Measurements from ENCODE around the gene RAPGEF5. TPM values are rescaled to one million over a fixed set of nuclear protein-coding genes. Genes with fewer than 3 reads are reported as not detected.
A peak's percentile ranks its signal among the peaks of the same experiment; 100 is the strongest.

Gene RAPGEF5
- polyA plus RNA-seq, 4 donors: 5.4 to 33.4 (median 10.1) TPM

GRCh38 chr7:22350466-22351328 lies 6.3 kb downstream of the RAPGEF5 start:
- Histone ChIP-seq H3K27ac (ENCODE audit: low read depth in 1 of 3, low read length in 2 of 3) (peak overlapping the region; percentile 39 to 82 (median 64)), H3K4me1 (ENCODE audit: control insufficient read depth in 3 of 3, insufficient read depth in 2 of 3, low read depth in 1 of 3, low read length in 2 of 3) (peaks cover 3 to 52% (median 5%) of the 10 kb centered on the region in 3 donors)

GRCh38 chr7:22348379-22348778 lies 8.6 kb downstream of the RAPGEF5 start:
- H3K36me3 ChIP-seq (ENCODE audit: control insufficient read depth in 3 of 3, insufficient read depth in 2 of 3, low read depth in 1 of 3, low read length in 3 of 3): peaks cover 0 to 11% (median 0%) of the 10 kb centered on the region in 3 donors
- no peaks in the 10 kb centered on the region for H3K27me3 ChIP-seq (ENCODE audit: control insufficient read depth in 3 of 3, insufficient read depth in 3 of 3, low read length in 3 of 3)
- DNase-seq (no peak), FAIRE-seq (no peak)
- H3K9me3 ChIP-seq (ENCODE audit: control insufficient read depth in 2 of 2, insufficient read depth in 1 of 2, low read depth in 1 of 2, low read length in 1 of 2): no peaks in the 10 kb centered on the region
- no peak overlapping the region for H3K4me3 ChIP-seq (ENCODE audit: low read depth in 1 of 3, low read length in 3 of 3)
- H3K27ac ChIP-seq (ENCODE audit: low read depth in 1 of 3, low read length in 2 of 3): peak overlapping the region in 1 of 3 donors; percentile 38
- peaks cover 3 to 52% (median 7%) of the 10 kb centered on the region in 3 donors for H3K4me1 ChIP-seq (ENCODE audit: control insufficient read depth in 3 of 3, insufficient read depth in 2 of 3, low read depth in 1 of 3, low read length in 2 of 3)

More at GRCh38 chr7:22350466-22351328, 6.3 kb downstream of the RAPGEF5 start:
- FAIRE-seq: no peak
- H3K9me3 ChIP-seq (ENCODE audit: control insufficient read depth in 2 of 2, insufficient read depth in 1 of 2, low read depth in 1 of 2, low read length in 1 of 2): peaks cover 0 to 4% of the 10 kb centered on the region in 2 donors
- DNase-seq: peak; percentile 79 to 90
- H3K27me3 ChIP-seq (ENCODE audit: control insufficient read depth in 3 of 3, insufficient read depth in 3 of 3, low read length in 3 of 3): peaks cover 0 to 3% (median 0%) of the 10 kb centered on the region in 3 donors
- H3K36me3 ChIP-seq (ENCODE audit: control insufficient read depth in 3 of 3, insufficient read depth in 2 of 3, low read depth in 1 of 3, low read length in 3 of 3): peaks cover 0 to 4% (median 0%) of the 10 kb centered on the region in 3 donors
- H3K4me3 ChIP-seq (ENCODE audit: low read depth in 1 of 3, low read length in 3 of 3): no peak overlapping the region
- 11 to 44% (median 13%) methylated on average over 2 of the region's 2 CpGs for WGBS, 3 donors

GRCh38 chr7:22346383-22347107 lies 10.4 kb downstream of the RAPGEF5 start:
- Histone ChIP-seq H3K4me3 (ENCODE audit: low read depth in 1 of 3, low read length in 3 of 3) (no peak overlapping the region), H3K27ac (ENCODE audit: low read depth in 1 of 3, low read length in 2 of 3) (peak overlapping the region in 1 of 3 donors; percentile 87), H3K27me3 (ENCODE audit: control insufficient read depth in 3 of 3, insufficient read depth in 3 of 3, low read length in 3 of 3) (no peaks in the 10 kb centered on the region), H3K36me3 (ENCODE audit: control insufficient read depth in 3 of 3, insufficient read depth in 2 of 3, low read depth in 1 of 3, low read length in 3 of 3) (peaks cover 0 to 17% (median 0%) of the 10 kb centered on the region in 3 donors), H3K4me1 (ENCODE audit: control insufficient read depth in 3 of 3, insufficient read depth in 2 of 3, low read depth in 1 of 3, low read length in 2 of 3) (peaks cover 3 to 51% (median 7%) of the 10 kb centered on the region in 3 donors), H3K9me3 (ENCODE audit: control insufficient read depth in 2 of 2, insufficient read depth in 1 of 2, low read depth in 1 of 2, low read length in 1 of 2) (peaks cover 0 to 6% of the 10 kb centered on the region in 2 donors)
- WGBS, 3 donors: 12 to 53% (median 27%) methylated on average over 2 of the region's 2 CpGs
- DNase-seq (peak; percentile 90 to 96), FAIRE-seq (no peak)

- peaks cover 5 to 44% (median 15%) of the 10 kb centered on the region in 3 donors for H3K4me1 ChIP-seq (ENCODE audit: control insufficient read depth in 3 of 3, insufficient read depth in 2 of 3, low read depth in 1 of 3, low read length in 2 of 3)
- H3K9me3 ChIP-seq (ENCODE audit: control insufficient read depth in 2 of 2, insufficient read depth in 1 of 2, low read depth in 1 of 2, low read length in 1 of 2): peaks cover 0 to 22% of the 10 kb centered on the region in 2 donors
- FAIRE-seq (no peak), DNase-seq (no peak)
- no peak overlapping the region for H3K4me3 ChIP-seq (ENCODE audit: low read depth in 1 of 3, low read length in 3 of 3)
- peaks cover 0 to 24% (median 0%) of the 10 kb centered on the region in 3 donors for H3K36me3 ChIP-seq (ENCODE audit: control insufficient read depth in 3 of 3, insufficient read depth in 2 of 3, low read depth in 1 of 3, low read length in 3 of 3)
- H3K27ac ChIP-seq (ENCODE audit: low read depth in 1 of 3, low read length in 2 of 3): no peak overlapping the region
- 76 to 92% (median 79%) methylated on average over 3 of the region's 3 CpGs for WGBS, 3 donors
- no peaks in the 10 kb centered on the region for H3K27me3 ChIP-seq (ENCODE audit: control insufficient read depth in 3 of 3, insufficient read depth in 3 of 3, low read length in 3 of 3)
These were observed 12.3 kb downstream of the RAPGEF5 start for GRCh38 chr7:22344655-22345054.

- Histone ChIP-seq H3K27me3 (ENCODE audit: control insufficient read depth in 3 of 3, insufficient read depth in 3 of 3, low read length in 3 of 3) (no peaks in the 10 kb centered on the region), H3K9me3 (ENCODE audit: control insufficient read depth in 2 of 2, insufficient read depth in 1 of 2, low read depth in 1 of 2, low read length in 1 of 2) (peaks cover 0 to 22% of the 10 kb centered on the region in 2 donors), H3K36me3 (ENCODE audit: control insufficient read depth in 3 of 3, insufficient read depth in 2 of 3, low read depth in 1 of 3, low read length in 3 of 3) (peaks cover 0 to 26% (median 0%) of the 10 kb centered on the region in 3 donors), H3K27ac (ENCODE audit: low read depth in 1 of 3, low read length in 2 of 3) (no peak overlapping the region), H3K4me3 (ENCODE audit: low read depth in 1 of 3, low read length in 3 of 3) (no peak overlapping the region), H3K4me1 (ENCODE audit: control insufficient read depth in 3 of 3, insufficient read depth in 2 of 3, low read depth in 1 of 3, low read length in 2 of 3) (peaks cover 7 to 50% (median 15%) of the 10 kb centered on the region in 3 donors)
- WGBS, 3 donors: 53 to 81% (median 69%) methylated on average over 7 of the region's 7 CpGs
- FAIRE-seq (no peak), DNase-seq (no peak)
These were observed 13.3 kb downstream of the RAPGEF5 start for GRCh38 chr7:22343612-22344011.

GRCh38 chr7:22343071-22343470 lies 13.9 kb downstream of the RAPGEF5 start:
- no peak overlapping the region for H3K27ac ChIP-seq (ENCODE audit: low read depth in 1 of 3, low read length in 2 of 3)
- 94 to 96% (median 94%) methylated on average over 5 of the region's 5 CpGs for WGBS, 3 donors

GRCh38 chr7:22339725-22340390 lies 17.1 kb downstream of the RAPGEF5 start:
- WGBS, 3 donors: 83 to 88% (median 85%) methylated on average over 2 of the region's 2 CpGs
- peaks cover 4 to 21% (median 14%) of the 10 kb centered on the region in 3 donors for H3K4me1 ChIP-seq (ENCODE audit: control insufficient read depth in 3 of 3, insufficient read depth in 2 of 3, low read depth in 1 of 3, low read length in 2 of 3)
- no peak overlapping the region for H3K4me3 ChIP-seq (ENCODE audit: low read depth in 1 of 3, low read length in 3 of 3)
- FAIRE-seq (no peak), DNase-seq (no peak)
- peaks cover 0 to 31% (median 0%) of the 10 kb centered on the region in 3 donors for H3K36me3 ChIP-seq (ENCODE audit: control insufficient read depth in 3 of 3, insufficient read depth in 2 of 3, low read depth in 1 of 3, low read length in 3 of 3)
- H3K27ac ChIP-seq (ENCODE audit: low read depth in 1 of 3, low read length in 2 of 3): no peak overlapping the region
- H3K9me3 ChIP-seq (ENCODE audit: control insufficient read depth in 2 of 2, insufficient read depth in 1 of 2, low read depth in 1 of 2, low read length in 1 of 2): peaks cover 0 to 22% of the 10 kb centered on the region in 2 donors
- no peaks in the 10 kb centered on the region for H3K27me3 ChIP-seq (ENCODE audit: control insufficient read depth in 3 of 3, insufficient read depth in 3 of 3, low read length in 3 of 3)

More at GRCh38 chr7:22343071-22343470, 13.9 kb downstream of the RAPGEF5 start:
- Histone ChIP-seq H3K9me3 (ENCODE audit: control insufficient read depth in 2 of 2, insufficient read depth in 1 of 2, low read depth in 1 of 2, low read length in 1 of 2) (peaks cover 0 to 22% of the 10 kb centered on the region in 2 donors), H3K4me1 (ENCODE audit: control insufficient read depth in 3 of 3, insufficient read depth in 2 of 3, low read depth in 1 of 3, low read length in 2 of 3) (peaks cover 7 to 46% (median 12%) of the 10 kb centered on the region in 3 donors), H3K36me3 (ENCODE audit: control insufficient read depth in 3 of 3, insufficient read depth in 2 of 3, low read depth in 1 of 3, low read length in 3 of 3) (peaks cover 0 to 24% (median 0%) of the 10 kb centered on the region in 3 donors), H3K4me3 (ENCODE audit: low read depth in 1 of 3, low read length in 3 of 3) (no peak overlapping the region), H3K27me3 (ENCODE audit: control insufficient read depth in 3 of 3, insufficient read depth in 3 of 3, low read length in 3 of 3) (no peaks in the 10 kb centered on the region)
- DNase-seq (no peak), FAIRE-seq (no peak)

- Histone ChIP-seq H3K27me3 (ENCODE audit: control insufficient read depth in 3 of 3, insufficient read depth in 3 of 3, low read length in 3 of 3) (no peaks in the 10 kb centered on the region), H3K4me3 (ENCODE audit: low read depth in 1 of 3, low read length in 3 of 3) (no peak overlapping the region), H3K36me3 (ENCODE audit: control insufficient read depth in 3 of 3, insufficient read depth in 2 of 3, low read depth in 1 of 3, low read length in 3 of 3) (peaks cover 0 to 24% (median 0%) of the 10 kb centered on the region in 3 donors), H3K27ac (ENCODE audit: low read depth in 1 of 3, low read length in 2 of 3) (no peak overlapping the region), H3K4me1 (ENCODE audit: control insufficient read depth in 3 of 3, insufficient read depth in 2 of 3, low read depth in 1 of 3, low read length in 2 of 3) (peaks cover 4 to 19% (median 15%) of the 10 kb centered on the region in 3 donors), H3K9me3 (ENCODE audit: control insufficient read depth in 2 of 2, insufficient read depth in 1 of 2, low read depth in 1 of 2, low read length in 1 of 2) (peaks cover 0 to 22% of the 10 kb centered on the region in 2 donors)
- FAIRE-seq (no peak), DNase-seq (no peak)
- WGBS, 3 donors: 77 to 84% (median 84%) methylated on average over 7 of the region's 7 CpGs
These were observed 18.1 kb downstream of the RAPGEF5 start for GRCh38 chr7:22338877-22339276.

Data from small intestine (tissue), 7 donors.